ENCODE data around the gene DDX39A.
"Not testable (repeated sequence)": the region's sequence is repeated elsewhere in the genome, so short reads cannot be mapped to it uniquely, and the experiment has no call there.

The DDX39A gene

GRCh38 chr19:14405380-14405757, 13.8 kb downstream of the DDX39A start:
- DNase-seq (ENCODE audit: insufficient read length): no peak
- TF ChIP-seq TAF1 (IDR thresholded peaks at IDR 0.05; ENCODE audit: borderline replicate concordance, low read depth, low read length) (no peak), POLR2AphosphoS5 (IDR thresholded peaks at IDR 0.05; ENCODE audit: low read depth, low read length) (no peak), POLR2A (IDR thresholded peaks at IDR 0.05; ENCODE audit: low read depth, low read length) (no peak)
- FAIRE-seq: no peak

- peak; percentile 37; the same call in 1 of the 2 replicates for TF ChIP-seq POLR2A (IDR thresholded peaks at IDR 0.05; ENCODE audit: low read depth, low read length)
- no peak for TF ChIP-seq TAF1 (IDR thresholded peaks at IDR 0.05; ENCODE audit: borderline replicate concordance, low read depth, low read length)
- TF ChIP-seq POLR2AphosphoS5 (IDR thresholded peaks at IDR 0.05; ENCODE audit: low read depth, low read length): no peak
- no peak for DNase-seq (ENCODE audit: insufficient read length)
- FAIRE-seq: no peak
Measured at GRCh38 chr19:14404312-14404711, 14.8 kb downstream of the DDX39A start.

DNA sequence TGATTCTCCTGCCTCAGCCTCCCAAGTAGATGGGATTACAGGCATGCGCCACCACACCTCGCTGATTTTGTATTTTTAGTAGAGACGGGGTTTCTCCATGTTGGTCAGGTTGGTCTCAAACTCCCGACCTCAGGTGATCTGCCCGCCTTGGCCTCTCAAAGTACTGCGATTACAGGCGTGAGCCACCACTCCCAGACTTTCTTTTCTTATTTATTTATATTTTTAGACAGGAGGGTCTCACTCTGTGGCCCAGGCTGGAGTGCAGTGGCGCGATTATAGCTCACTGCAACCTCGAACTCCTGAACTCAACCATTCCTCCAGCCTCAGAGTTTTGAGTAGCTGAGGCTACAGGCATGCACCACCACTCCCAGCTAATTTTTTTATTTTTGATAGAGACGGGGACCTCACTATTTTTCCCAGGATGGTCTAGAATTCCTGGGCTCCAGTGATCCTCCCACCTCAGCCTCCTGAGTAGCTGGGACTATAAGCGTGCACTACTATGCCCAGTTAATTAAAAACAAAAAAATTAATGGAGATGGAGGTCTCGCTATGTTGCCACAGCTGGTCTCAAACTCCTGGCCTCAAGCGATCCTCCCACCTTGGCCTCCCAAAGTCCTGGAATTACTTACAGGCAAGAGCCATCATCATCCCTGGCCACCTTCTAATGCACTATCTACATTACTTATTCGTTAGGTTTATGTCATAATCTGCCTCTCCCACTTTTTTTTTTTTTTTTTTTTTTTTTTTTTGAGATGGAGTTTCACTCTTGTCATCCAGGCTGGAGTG, 15.8 kb downstream of the DDX39A start:
- FAIRE-seq: not testable (repeated sequence)

DNA sequence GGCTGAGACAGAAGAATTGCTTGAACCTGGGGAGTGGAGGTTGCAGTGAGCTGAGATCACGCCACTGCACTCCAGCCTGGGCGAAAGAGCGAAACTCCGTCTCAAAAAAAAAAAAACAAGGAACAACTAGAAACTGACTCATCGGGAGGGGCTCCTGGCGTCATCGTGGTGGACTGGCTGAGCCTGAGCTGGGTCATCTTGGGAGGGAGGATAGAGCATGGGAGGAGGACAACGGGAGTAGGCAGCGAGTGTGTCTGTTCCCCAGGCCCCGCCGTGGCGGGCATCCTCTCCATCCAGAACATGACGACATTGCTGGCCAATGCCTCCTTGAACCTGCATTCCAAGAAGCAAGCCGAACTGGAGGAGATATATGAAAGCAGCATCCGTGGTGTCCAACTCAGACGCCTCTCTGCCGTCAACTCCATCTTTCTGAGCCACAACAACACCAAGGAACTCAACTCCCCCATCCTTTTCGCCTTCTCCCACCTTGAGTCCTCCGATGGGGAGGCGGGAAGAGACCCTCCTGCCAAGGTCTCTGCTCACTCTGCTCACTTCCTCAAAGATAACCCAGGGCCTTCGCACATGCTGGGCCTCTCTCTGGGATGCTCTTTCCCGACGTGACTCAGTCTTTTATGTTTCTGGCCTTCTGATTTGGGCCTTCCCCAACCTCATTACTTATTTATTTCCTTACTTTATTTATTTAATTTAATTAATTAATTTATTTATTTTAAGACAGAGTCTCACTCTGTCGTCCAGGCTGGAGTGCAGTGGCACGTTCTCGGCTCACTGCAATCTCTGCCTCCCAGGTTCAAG, 16.6 kb downstream of the DDX39A start:
- DNase-seq (ENCODE audit: insufficient read length): no peak
- TF ChIP-seq POLR2AphosphoS5 (IDR thresholded peaks at IDR 0.05; ENCODE audit: low read depth, low read length) (peak; percentile 42; the same call in 1 of the 2 replicates), POLR2A (IDR thresholded peaks at IDR 0.05; ENCODE audit: low read depth, low read length) (no peak)
- no peak for FAIRE-seq

More for the DNA sequence above, 15.8 kb downstream of the DDX39A start:
- DNase-seq (ENCODE audit: insufficient read length): not testable (repeated sequence)

GRCh38 chr19:14401468-14402195, 17.5 kb downstream of the DDX39A start:
- TF ChIP-seq POLR2A (IDR thresholded peaks at IDR 0.05; ENCODE audit: low read depth, low read length) (no peak; the same call in 1 of the 2 replicates), TAF1 (IDR thresholded peaks at IDR 0.05; ENCODE audit: borderline replicate concordance, low read depth, low read length) (no peak), POLR2AphosphoS5 (IDR thresholded peaks at IDR 0.05; ENCODE audit: low read depth, low read length) (no peak)
- no peak for FAIRE-seq
- DNase-seq (ENCODE audit: insufficient read length): no peak

DNA sequence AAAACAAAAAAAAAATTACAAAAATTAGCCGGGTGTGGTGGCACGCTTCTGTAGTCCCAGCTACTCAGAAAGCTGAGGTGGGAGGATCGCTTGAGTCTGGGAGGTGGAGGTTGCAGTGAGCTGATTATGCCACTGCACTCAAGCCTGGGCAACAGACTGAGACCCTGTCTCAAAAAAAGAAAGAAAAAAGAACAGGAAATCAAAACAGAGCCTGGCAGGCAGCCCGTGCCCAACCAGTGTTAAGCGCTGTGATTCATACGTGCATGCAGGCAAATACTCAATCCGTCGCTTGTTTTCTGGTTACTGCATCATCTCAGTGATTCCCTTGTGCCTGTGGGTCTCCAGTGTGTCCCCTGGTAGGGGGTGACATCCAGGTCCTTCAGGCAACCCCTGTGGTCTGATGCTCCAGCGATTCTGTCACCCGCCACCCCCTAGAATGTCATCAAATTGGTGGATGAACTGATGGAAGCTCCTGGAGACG, 18.1 kb downstream of the DDX39A start:
- TF ChIP-seq TAF1 (IDR thresholded peaks at IDR 0.05; ENCODE audit: borderline replicate concordance, low read depth, low read length) (no peak), POLR2A (IDR thresholded peaks at IDR 0.05; ENCODE audit: low read depth, low read length) (no peak), POLR2AphosphoS5 (IDR thresholded peaks at IDR 0.05; ENCODE audit: low read depth, low read length) (no peak)
- FAIRE-seq: no peak
- DNase-seq (ENCODE audit: insufficient read length): no peak

GRCh38 chr19:14397168-14397567, 22.0 kb downstream of the DDX39A start:
- not testable (repeated sequence) for DNase-seq (ENCODE audit: insufficient read length); FAIRE-seq

- not testable (repeated sequence) for FAIRE-seq; DNase-seq (ENCODE audit: insufficient read length)
Measured at GRCh38 chr19:14396730-14397129, 22.4 kb downstream of the DDX39A start.

DNA sequence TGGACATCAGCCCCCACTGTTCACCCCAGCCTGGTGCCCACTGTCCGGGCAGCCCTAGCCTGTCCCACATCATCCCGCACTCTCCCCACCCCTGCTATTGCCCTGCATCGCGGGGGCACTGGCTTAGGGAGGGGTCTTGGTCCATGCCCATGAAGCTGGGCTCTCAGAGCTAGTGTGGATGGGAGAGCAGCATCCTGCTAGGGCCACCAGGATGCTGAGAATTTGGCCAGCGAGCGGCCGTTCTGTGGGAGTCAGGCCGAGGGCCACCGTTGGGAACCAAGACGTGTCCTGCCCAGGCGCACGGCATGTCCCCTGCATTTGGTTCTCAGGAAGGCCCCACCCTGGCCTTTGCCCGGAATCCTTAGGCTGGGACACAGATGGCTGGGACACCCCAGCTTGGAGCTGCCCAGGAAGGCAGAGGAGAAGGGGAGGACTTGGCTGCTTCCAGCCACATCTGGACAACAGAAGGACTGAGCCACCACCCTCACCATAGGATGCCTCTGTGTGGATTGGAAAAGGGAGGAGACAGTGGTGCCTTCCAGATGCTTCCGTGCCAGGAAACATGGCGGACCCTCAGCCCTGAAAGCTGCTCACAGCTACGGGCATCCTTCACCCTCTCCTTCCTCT, 23.3 kb downstream of the DDX39A start:
- FAIRE-seq (no peak), DNase-seq (ENCODE audit: insufficient read length) (no peak)
- TF ChIP-seq POLR2A (IDR thresholded peaks at IDR 0.05; ENCODE audit: low read depth, low read length) (no peak), TAF1 (IDR thresholded peaks at IDR 0.05; ENCODE audit: borderline replicate concordance, low read depth, low read length) (no peak), POLR2AphosphoS5 (IDR thresholded peaks at IDR 0.05; ENCODE audit: low read depth, low read length) (no peak; the same call in none of the 2 replicates)

DNA sequence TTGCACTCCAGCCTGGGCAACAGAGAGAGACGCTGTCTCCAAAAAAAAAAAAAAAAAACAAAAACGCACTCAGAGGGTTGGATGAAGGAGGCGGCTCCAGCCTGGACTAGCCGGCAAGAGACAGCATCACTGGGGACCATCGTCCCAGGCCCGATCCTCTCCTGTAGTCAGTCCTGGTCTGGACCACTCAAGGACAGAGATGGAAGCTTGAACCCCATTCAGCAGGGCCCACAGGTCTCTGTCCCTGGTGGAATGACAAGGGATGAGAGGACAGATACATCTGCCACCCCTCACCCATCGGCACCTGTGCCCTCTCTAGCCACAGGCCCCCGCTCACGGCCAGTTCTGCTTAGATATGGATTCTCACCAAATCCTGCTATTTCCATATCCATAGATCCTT, 23.9 kb downstream of the DDX39A start:
- DNase-seq (ENCODE audit: insufficient read length): no peak
- TF ChIP-seq TAF1 (IDR thresholded peaks at IDR 0.05; ENCODE audit: borderline replicate concordance, low read depth, low read length) (no peak), POLR2AphosphoS5 (IDR thresholded peaks at IDR 0.05; ENCODE audit: low read depth, low read length) (no peak; the same call in none of the 2 replicates), POLR2A (IDR thresholded peaks at IDR 0.05; ENCODE audit: low read depth, low read length) (no peak)
- no peak for FAIRE-seq

DNA sequence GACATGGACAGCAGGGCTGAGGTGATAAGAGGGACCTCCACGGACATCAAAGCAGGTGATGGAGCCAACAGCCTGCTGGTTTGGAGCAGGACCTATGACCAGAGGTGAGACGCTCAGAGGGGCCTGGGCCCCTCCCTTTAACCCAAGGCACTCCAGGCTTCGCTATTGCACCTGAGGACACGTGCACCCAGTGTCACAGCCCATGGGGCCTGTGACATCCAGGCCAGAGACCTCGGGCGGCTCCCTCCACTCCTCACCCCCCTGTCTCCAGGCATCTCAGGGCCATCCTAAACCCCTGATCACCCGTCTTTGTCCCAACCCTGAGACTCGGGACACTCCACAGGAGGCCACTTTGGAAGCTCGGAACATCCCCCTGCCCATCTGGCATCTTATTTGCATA, 25.0 kb downstream of the DDX39A start:
- TF ChIP-seq POLR2AphosphoS5 (IDR thresholded peaks at IDR 0.05; ENCODE audit: low read depth, low read length): no peak
- TF ChIP-seq POLR2A (IDR thresholded peaks at IDR 0.05; ENCODE audit: low read depth, low read length): no peak
- TF ChIP-seq TAF1 (IDR thresholded peaks at IDR 0.05; ENCODE audit: borderline replicate concordance, low read depth, low read length): no peak
- DNase-seq (ENCODE audit: insufficient read length): no peak
- FAIRE-seq: no peak
